Adipose tissue (tissue), 3 donors: Measurements from ENCODE around the gene SHPK. TPM values are rescaled to one million over a fixed set of nuclear protein-coding genes. Genes with fewer than 3 reads are reported as not detected.
A peak's percentile ranks its signal among the peaks of the same experiment; 100 is the strongest.
"Not testable (repeated sequence)": the region's sequence is repeated elsewhere in the genome, so short reads cannot be mapped to it uniquely, and the experiment has no call there.

Experiments used
- H3K27ac ChIP-seq: one replicate; pipeline ENCODE4 v1.5.1; 2013; ENCODE audit warnings: low read depth, low read length
- WGBS, 3 donors: extraction: QIAGEN DNeasy Blood & Tissue Kit; methylation state at CpG; one replicate each; pipeline ENCODE4 v1.1.7; 2013; 5-methylcytosine and 5-hydroxymethylcytosine counted together
- polyA plus RNA-seq, 3 donors: library from polyadenylated mRNA; stranded (reverse); fragments of 200-250 nt; gene quantifications; one replicate each; pipeline ENCODE4 v1.2.3, GENCODE V29; 2013
- donor health status: healthy with polysubstance abuse.
- donor health status: Bipolar disorder and iron deficiency.
- donor health status: healthy.

Gene SHPK
- polyA plus RNA-seq, 3 donors: 6.4 to 9.2 (median 7.9) TPM

GRCh38 chr17:3600529-3601205 lies 35.4 kb downstream of the SHPK start:
- WGBS, 3 donors: 88 to 93% (median 89%) methylated on average over 15 of the region's 15 CpGs
- H3K27ac ChIP-seq: no peak overlapping the region

- WGBS, 3 donors: 89 to 93% (median 90%) methylated on average over 13 of the region's 13 CpGs
- no peak overlapping the region for H3K27ac ChIP-seq
Measured at GRCh38 chr17:3598078-3598477, 38.0 kb downstream of the SHPK start.

DNA sequence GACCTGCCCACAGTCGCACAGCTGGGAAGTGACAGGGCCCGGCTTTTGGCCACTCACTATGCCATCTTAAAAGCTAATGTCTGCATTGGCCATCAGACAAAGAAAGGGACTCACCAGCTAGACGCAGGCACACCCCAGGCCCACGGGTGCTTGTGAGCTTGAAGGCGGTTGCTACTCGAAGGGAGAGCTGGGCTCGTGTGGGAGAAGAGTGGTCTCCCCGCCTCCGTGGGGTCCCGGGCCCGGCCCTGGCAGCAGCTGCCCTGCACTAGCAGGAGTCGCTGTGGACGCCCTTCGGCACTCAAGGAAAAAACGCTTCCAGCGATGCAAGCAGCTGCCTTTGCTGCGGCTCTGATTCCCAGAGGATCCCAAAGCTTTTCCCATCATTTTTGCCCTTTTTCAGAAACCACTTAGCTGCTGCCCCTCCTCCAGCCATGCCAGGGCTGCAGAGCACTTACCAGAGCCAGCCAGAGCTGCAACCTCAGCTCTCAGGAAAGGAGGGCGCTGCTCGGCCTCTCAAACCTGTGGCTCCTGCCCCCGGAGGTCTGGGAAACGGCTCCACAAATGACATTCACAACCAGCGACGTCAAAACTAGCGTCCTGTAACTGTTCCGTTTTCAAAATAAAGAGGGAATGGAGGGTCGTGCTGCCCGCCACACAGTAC lies 39.1 kb downstream of the SHPK start:
- 85 to 91% (median 90%) methylated on average over 27 of the region's 27 CpGs for WGBS, 3 donors
- H3K27ac ChIP-seq: no peak overlapping the region

- no peak overlapping the region for H3K27ac ChIP-seq
- 82 to 87% (median 86%) methylated on average over 15 of the region's 15 CpGs for WGBS, 3 donors
Measured at GRCh38 chr17:3594976-3595375, 41.1 kb downstream of the SHPK start.

DNA sequence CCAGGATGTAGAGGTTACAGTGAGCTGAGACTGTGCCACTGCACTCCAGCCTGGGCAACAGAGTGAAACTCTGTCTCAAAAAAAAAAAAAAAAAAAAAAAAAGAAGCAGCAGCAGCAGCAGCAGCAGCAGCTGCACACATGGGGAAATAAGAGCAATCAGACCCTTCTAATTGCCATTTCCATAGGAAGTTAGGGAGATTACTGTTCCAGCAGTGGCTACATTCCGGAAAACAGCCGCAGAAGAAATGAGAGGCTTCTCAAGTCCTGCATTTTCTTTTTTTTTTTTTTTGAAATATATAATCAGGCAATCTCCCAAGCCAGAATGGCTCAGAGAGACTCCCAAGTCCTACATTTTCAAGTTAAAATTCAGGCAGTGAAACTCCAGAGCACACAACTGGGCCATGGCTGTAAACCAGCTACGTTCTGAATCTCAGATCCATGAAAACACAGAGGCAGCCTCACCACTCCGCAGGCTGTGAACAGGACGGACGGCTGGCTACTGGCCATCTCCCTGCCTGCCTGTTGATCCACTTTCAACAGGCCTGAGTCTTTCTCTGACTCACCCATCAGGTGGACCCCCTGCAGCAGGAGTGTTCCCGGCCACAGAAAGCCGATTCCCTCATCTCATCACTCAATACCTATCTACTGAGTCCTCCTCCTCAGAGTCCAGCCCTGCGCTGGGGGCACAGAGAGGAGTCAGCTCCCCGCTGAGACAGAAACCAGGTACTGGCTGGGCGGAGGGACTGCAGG lies 41.8 kb downstream of the SHPK start:
- 57 to 79% (median 61%) methylated on average over 11 of the region's 11 CpGs for WGBS, 3 donors
- H3K27ac ChIP-seq: peak overlapping the region; percentile 3

- H3K27ac ChIP-seq: no peak overlapping the region
- 91 to 100% (median 92%) methylated on average over 5 of the region's 5 CpGs for WGBS, 3 donors
Measured at GRCh38 chr17:3593384-3593783, 42.7 kb downstream of the SHPK start.

- no peak overlapping the region for H3K27ac ChIP-seq
- 91 to 95% (median 92%) methylated on average over 15 of the region's 15 CpGs for WGBS, 3 donors
Measured at GRCh38 chr17:3592216-3592860, 43.7 kb downstream of the SHPK start.

DNA sequence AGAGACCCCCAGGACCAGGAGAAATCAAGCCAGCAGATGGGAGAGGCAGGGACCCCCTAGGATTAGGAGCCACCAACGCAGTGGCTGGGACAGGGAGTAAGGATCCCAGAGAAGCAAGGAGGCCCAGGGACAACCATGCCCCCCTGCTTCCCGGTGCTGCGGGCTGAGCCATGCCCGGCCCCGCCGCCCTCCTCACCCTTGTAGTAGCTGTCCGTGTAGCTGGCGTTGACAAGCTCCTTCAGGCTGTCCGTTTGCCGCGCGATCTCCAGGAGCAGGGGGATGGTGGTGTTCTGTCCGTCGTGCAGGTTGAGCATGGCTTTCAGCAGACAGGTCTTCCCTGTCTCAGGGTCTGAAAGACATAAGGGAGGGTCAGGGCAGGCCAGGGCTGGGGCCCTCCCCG lies 45.3 kb downstream of the SHPK start:
- H3K27ac ChIP-seq: no peak overlapping the region
- WGBS, 3 donors: 93 to 95% (median 94%) methylated on average over 15 of the region's 15 CpGs

- 89 to 96% (median 96%) methylated on average over 15 of the region's 15 CpGs for WGBS, 3 donors
- no peak overlapping the region for H3K27ac ChIP-seq
Measured at GRCh38 chr17:3590231-3590630, 45.8 kb downstream of the SHPK start.

DNA sequence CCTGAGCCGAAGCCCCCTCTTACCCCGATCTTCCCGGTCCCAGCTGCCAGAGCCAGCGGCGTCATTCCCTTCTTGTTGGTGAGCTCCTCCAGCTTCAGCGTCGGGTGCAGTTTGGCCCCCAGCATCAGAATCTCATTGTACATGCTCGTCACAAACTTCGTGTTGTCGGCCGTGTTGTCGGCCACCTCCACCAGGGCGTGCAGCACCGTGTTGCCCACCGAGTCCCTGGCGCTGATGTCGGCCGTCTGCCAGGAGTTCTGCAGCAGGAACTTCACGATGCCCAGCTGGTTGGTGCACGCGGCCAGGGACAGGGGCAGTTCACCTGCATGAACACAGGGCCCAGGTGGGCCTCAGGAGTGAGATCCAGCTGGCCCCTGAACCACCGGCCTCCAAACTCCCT lies 46.3 kb downstream of the SHPK start:
- H3K27ac ChIP-seq: no peak overlapping the region
- WGBS, 3 donors: 97 to 98% (median 97%) methylated on average over 22 of the region's 22 CpGs

DNA sequence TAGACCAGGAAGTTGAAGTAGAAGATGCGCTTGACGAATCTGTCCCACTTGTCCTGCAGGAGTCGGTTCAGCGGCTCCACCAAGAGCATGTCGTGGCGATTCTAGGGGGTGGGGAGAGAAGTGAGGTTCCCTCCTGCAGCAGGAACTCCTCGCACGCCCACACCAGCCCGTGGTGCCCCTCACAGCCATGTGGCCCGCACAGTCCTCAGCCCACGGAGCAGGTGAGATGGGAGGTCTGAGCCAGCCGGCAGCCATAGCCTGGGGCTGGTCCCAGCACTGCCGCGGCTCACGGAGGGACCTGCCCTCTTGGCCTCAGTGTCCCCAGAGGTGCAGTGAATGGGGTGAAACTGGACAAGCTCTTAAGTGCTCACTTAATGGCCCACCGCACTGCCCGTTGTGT lies 50.2 kb downstream of the SHPK start:
- H3K27ac ChIP-seq: no peak overlapping the region
- 93 to 97% (median 95%) methylated on average over 17 of the region's 17 CpGs for WGBS, 3 donors

DNA sequence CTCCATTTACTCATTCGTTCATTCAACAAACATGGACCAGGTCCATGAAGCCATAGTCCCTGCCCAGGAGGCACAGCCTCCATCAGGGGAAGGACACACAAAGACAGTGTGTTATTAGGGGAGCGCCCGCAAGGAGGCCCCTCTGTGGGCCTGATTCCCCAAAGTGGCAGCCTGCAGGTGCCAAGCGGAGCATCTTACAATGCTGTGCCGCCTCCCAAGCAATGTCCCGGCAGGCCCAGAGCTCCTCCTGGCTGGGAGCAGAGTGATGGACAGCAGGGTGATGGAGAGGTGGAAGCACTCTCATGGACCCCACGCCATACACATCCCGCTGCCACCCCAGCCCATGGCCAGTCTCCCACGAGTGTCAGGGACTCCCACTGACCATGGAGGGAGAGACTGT lies 52.6 kb downstream of the SHPK start:
- WGBS, 3 donors: 95 to 96% (median 96%) methylated on average over 9 of the region's 9 CpGs
- no peak overlapping the region for H3K27ac ChIP-seq

GRCh38 chr17:3582915-3583314 lies 53.1 kb downstream of the SHPK start:
- H3K27ac ChIP-seq: no peak overlapping the region
- 94 to 99% (median 97%) methylated on average over 9 of the region's 9 CpGs for WGBS, 3 donors

DNA sequence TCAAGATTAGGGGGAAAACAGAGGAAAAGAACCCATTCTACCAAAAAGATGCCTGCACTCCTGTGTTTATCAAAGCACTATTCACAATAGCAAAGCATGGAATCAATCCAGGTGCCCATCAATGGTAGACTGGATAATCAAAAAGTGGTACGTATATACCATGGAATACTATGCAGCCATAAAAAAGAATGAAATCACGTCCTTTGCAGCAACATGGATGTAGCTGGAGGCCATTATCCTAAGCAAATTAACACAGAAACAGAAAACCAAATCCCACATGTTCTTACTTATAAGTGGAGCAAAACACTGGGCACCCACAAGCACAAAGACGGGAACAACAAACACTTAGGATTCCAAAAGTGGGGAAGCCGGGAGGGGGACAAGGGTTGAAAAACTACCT lies 57.4 kb downstream of the SHPK start:
- H3K27ac ChIP-seq: not testable (repeated sequence)
- WGBS, 3 donors: 73 to 99% (median 97%) methylated on average over 4 of the region's 4 CpGs

- WGBS, 3 donors: 86 to 92% (median 89%) methylated on average over 11 of the region's 11 CpGs
- no peak overlapping the region for H3K27ac ChIP-seq
Measured at GRCh38 chr17:3576970-3577369, 59.1 kb downstream of the SHPK start.

DNA sequence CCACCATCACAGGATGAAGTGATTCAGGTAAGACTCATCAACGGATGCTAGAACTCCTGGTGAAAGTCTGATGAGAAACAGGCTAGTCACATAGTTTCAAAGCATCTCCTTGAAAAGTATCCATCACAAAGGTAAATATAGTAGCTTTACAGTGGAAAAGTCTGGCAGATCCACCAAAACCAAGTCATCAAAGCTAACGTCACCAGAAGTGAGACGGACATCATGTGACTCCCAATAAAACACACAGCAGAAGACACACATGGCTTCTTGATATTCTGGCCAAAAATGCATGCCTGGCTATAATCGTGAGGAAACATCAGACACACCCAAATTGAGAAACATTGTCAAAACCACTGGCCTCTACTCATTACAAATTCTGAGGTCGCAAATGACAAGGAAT lies 60.5 kb downstream of the SHPK start:
- 54 to 82% (median 59%) methylated on average over 5 of the region's 5 CpGs for WGBS, 3 donors
- H3K27ac ChIP-seq: no peak overlapping the region

- 86 to 93% (median 93%) methylated on average over 7 of the region's 7 CpGs for WGBS, 3 donors
- H3K27ac ChIP-seq: no peak overlapping the region
Measured at GRCh38 chr17:3574231-3574630, 61.8 kb downstream of the SHPK start.

- 89 to 93% (median 90%) methylated on average over 22 of the region's 22 CpGs for WGBS, 3 donors
- H3K27ac ChIP-seq: no peak overlapping the region
Measured at GRCh38 chr17:3573246-3574100, 62.6 kb downstream of the SHPK start.
